Measurements from ENCODE around the gene GPM6B.

Gene GPM6B, protein sequence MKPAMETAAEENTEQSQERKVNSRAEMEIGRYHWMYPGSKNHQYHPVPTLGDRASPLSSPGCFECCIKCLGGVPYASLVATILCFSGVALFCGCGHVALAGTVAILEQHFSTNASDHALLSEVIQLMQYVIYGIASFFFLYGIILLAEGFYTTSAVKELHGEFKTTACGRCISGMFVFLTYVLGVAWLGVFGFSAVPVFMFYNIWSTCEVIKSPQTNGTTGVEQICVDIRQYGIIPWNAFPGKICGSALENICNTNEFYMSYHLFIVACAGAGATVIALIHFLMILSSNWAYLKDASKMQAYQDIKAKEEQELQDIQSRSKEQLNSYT

DNA sequence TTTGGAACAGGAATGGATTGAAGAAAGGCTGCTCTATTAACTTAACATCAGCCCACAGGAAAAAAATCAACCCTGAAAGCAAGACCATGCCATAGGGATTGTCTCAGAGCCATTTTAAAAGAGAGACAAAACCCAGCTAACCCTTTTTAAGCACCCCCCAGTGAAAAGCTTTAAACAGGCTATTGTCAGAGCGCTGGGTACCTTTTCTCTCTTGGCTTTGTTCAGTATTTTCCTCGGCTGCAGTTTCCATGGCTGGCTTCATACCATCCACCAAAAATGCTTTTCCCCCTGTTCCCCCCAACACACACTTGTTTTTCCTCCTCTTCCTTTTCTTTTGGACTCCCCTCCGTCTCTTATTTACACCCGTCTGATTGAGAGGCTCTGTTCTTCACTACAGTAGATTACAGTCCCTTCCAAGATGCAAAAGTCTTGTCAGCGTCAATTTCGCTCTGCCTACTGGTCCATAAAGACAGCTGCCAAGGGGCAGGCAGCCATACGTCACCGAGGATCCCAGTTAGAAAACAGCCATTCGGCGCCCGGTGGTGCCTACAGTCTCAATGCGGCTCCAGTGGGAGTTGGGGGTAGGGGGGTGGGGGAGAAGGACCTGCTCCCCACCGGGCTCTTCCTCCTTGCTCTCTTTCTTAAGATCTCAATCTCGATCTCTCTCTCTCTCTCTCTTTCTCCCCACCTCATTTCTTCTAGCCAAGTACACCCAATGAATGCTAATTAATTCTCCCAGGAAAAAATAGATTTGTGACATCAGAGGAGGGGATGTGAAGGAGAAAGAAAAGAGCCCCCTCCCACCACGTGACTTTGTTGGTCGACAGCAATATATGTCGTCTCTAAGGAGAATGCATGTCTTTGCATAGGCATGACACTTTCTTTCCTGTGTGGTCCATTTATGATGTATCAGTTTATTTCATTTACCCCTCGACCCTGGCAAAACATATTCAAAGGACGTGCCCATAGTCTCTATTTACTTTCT is at the start of gene GPM6B:
TSS of gene GPM6B (minus strand) at position 451 of the 985 bp plus-strand sequence. CDS start at position 262, 189 bp downstream.
- DNase-seq (ENCODE audit: low spot score) = no peak

GRCh38 chrX:13864264-13864663 is 47.4 kb upstream of the GPM6B start:
- DNase-seq (ENCODE audit: low spot score) = no peak

DNA sequence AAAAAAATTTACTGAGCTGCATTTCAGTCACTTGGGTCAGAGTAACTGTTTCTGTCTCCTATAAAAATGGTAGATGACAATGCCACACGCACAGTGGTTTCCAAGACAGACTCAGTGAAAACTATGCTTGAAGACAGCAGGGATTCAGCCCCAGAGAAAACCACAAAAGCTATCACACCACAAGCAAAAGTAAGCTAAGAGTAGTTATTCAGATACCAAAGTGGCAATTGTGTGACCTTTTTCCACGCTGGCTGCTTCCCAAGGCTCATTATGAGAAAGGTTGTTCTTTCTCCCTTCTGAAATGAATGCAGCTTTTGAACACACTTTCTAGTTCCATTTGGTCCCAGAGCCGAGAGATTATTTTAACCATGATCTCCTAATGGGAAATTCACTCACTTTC is 46.4 kb upstream of the GPM6B start:
- no peak for DNase-seq (ENCODE audit: low spot score)

GRCh38 chrX:13859724-13860123 is 42.8 kb upstream of the GPM6B start:
- no peak for DNase-seq (ENCODE audit: low spot score)

DNA sequence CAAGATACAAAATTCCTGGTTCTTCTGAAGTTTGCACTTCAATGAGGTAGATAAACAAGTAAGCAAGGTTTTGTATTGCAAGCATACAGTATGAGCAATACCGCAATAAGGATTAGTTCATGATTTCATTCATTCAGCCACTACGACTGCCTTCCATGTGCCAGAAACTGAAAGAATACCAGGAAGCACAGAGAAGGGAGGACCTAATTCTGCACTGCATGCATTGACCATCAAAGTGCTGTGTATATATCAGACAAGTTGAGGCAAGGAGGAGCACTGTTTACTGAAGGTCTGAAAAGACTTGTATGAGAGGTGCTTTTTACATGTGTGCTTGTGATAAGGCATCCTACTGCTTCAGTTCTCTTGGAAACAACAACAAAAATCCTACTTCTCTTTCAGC is 40.9 kb upstream of the GPM6B start:
- DNase-seq (ENCODE audit: low spot score) = no peak

DNA sequence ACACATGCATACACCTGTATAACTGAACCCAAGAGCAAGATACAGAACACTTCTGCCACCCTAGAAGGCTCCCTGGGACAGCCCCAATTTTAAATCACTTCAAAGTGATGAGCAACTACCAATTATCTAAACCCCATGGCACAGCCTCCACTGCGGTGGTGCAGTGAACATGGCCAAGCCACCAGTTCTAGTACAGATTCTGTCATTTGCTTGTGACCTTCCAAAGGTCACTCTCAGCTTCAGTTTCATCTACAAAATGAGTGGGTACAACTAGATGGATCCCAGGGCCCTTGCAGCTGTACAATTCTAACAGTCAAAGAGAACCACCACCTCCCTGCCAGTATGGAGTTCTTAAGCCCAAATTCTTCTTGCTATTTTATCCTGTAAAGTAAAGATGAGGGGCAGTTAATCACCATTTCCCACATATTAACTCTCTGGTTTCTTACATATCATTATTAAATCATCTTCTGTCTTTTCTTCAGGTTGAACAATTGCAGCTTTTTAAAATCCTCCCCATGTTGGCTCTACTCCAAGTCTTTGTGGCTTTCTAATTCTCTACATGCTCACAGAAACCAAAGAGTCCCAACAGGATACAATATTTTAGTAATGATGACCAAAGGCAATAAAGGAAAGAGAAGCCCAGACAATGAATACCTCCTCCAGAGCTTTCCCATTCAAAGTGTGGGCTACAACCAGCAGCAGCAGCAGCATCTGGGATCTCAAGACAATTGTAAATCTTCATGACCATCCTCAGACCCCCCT is 39.0 kb upstream of the GPM6B start:
- no peak for DNase-seq (ENCODE audit: low spot score)

DNA sequence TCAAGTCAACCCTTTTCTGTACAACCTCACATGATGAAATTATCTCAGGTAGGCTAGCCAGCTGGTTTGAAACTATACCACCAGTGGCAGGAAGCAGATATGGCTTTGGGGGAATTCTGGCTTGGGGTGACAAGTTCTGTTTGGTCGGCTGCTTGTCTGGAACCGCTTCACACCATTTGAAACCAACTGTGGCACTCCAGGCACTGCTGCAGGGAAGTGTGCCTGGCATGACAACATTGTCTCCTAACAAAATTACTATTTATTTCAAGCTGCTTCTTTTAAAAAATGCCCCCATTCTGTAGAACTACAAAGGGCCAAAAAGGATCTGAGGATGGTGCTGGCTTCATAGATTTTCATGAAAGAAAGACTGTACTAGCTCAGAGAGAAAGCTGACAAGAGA is 37.1 kb upstream of the GPM6B start:
- DNase-seq (ENCODE audit: low spot score) = no peak

- no peak for DNase-seq (ENCODE audit: low spot score)
These were observed 35.3 kb upstream of the GPM6B start for GRCh38 chrX:13852001-13852695.

- DNase-seq (ENCODE audit: low spot score) = no peak
These were observed 29.0 kb upstream of the GPM6B start for GRCh38 chrX:13845721-13846378.

GRCh38 chrX:13843150-13843721 is 26.3 kb upstream of the GPM6B start:
- DNase-seq (ENCODE audit: low spot score) = no peak

- DNase-seq (ENCODE audit: low spot score) = no peak
These were observed 23.2 kb upstream of the GPM6B start for GRCh38 chrX:13840121-13840520.

DNA sequence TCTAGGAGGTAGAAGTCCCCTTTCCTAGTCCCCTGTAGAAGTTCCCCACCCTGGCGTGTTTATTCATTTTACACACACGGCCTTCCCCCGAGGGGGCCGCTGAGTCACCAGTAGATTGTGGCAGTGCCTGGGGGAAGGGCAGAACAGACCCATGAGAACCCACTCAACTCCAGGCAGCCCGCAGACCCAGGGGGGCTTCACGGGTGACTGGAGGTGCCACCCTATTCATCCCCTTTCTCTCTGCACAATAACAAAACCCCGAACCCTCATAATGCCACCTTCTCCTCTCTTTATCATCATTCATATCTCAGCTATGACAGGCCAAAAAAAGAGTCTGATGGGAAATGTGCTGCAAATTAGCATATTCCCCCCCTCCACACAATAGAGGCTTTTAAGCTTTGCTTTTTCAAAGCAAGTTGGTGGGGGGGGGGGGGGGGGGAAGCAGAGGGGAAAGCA is 20.4 kb upstream of the GPM6B start:
- no peak for DNase-seq (ENCODE audit: low spot score)

DNA sequence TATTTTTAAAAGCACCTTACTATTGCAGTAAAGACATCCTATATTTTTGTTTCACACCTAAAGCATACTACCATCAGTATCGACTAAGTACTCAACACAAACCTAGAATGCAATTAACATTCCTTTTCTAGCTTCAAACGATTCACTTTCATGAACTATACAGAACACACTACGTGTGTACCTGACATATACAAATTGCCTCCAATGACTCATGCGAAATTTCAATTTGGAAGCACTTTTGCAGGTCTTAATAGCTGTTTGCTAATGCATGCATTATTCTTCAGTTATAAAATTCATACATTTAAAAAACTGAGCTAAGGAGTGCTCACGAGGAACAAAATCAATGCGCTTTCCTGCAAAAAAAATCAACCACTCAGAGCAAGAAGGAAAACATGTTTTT is 19.7 kb upstream of the GPM6B start:
- no peak for DNase-seq (ENCODE audit: low spot score)

GRCh38 chrX:13835825-13836224 is 18.9 kb upstream of the GPM6B start:
- no peak for DNase-seq (ENCODE audit: low spot score)

GRCh38 chrX:13834355-13834754 is 17.5 kb upstream of the GPM6B start:
- no peak for DNase-seq (ENCODE audit: low spot score)

- no peak for DNase-seq (ENCODE audit: low spot score)
These were observed 13.1 kb upstream of the GPM6B start for GRCh38 chrX:13829983-13830382.

DNA sequence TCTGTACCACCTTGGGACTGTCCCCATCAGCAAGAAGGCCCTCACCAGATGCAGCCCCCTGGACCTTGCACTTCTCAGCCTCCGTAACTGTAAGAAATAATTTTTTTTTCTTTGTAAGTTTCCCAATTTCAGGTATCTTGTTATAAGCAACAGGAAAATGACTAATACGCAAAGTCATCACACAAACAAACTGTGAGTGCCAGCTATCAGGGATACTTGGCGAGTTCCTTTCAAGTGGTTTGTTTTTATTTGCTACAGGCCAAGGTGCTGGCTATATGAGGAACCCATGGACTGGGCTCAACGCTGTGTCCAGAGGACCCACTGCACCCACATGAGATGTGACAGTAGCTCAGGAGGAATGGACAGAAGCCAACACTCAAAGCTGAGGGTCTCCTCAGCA is 11.5 kb upstream of the GPM6B start:
- no peak for DNase-seq (ENCODE audit: low spot score)

GRCh38 chrX:13827298-13828090 is 10.6 kb upstream of the GPM6B start:
- DNase-seq (ENCODE audit: low spot score) = no peak

- DNase-seq (ENCODE audit: low spot score) = no peak
These were observed 9.9 kb upstream of the GPM6B start for GRCh38 chrX:13826770-13827169.
